Neutrophil (primary cell): ENCODE results near the gene PAX2.

ENCODE experiments used
- H3K27ac ChIP-seq: fragments of 200-600 bp; sonication (generic); 2 replicates; pipeline ENCODE4 v1.5.1; 2016; ENCODE audit warnings: mild to moderate bottlenecking, moderate library complexity
- H3K27me3 ChIP-seq: fragments of 200-600 bp; sonication (generic); 2 replicates; pipeline ENCODE4 v1.6.0; 2016; ENCODE audit warnings: mild to moderate bottlenecking
- H3K36me3 ChIP-seq: fragments of 200-600 bp; sonication (generic); 2 replicates; pipeline ENCODE4 v1.5.1; 2017
- H3K4me1 ChIP-seq, 2 experiments: fragments of 200-600 bp in 1 of 2; sonication (generic) in 1 of 2; 1 replicate in 1 of 2; 2 replicates in 1 of 2; pipeline versions ENCODE4 v1.5.1 to v1.6.1; 2013 to 2016; ENCODE audit warnings: low read depth in 1 of 2, low read length in 1 of 2, mild to moderate bottlenecking in 1 of 2, moderate library complexity in 1 of 2; ENCODE audit not compliant: control insufficient read depth in 1 of 2, insufficient read depth in 1 of 2
- H3K4me3 ChIP-seq, 2 experiments: fragments of 200-600 bp in 1 of 2; sonication (generic) in 1 of 2; 1 replicate in 1 of 2; 2 replicates in 1 of 2; pipeline ENCODE4 v1.5.1; 2013 to 2016; ENCODE audit warnings: low read depth in 1 of 2, low read length in 1 of 2, mild to moderate bottlenecking in 1 of 2, moderate library complexity in 1 of 2
- H3K9me3 ChIP-seq: fragments of 200-600 bp; sonication (generic); 2 replicates; pipeline ENCODE4 v1.5.1; 2016
- TF ChIP-seq, protein P1 (sequence below): fragments of 200-600 bp; sonication (generic); IDR thresholded peaks from 2 replicates; pipeline ENCODE4 v1.5.1; 2016; ENCODE audit warnings: antibody characterized with exemption

The PAX2 gene

DNA sequence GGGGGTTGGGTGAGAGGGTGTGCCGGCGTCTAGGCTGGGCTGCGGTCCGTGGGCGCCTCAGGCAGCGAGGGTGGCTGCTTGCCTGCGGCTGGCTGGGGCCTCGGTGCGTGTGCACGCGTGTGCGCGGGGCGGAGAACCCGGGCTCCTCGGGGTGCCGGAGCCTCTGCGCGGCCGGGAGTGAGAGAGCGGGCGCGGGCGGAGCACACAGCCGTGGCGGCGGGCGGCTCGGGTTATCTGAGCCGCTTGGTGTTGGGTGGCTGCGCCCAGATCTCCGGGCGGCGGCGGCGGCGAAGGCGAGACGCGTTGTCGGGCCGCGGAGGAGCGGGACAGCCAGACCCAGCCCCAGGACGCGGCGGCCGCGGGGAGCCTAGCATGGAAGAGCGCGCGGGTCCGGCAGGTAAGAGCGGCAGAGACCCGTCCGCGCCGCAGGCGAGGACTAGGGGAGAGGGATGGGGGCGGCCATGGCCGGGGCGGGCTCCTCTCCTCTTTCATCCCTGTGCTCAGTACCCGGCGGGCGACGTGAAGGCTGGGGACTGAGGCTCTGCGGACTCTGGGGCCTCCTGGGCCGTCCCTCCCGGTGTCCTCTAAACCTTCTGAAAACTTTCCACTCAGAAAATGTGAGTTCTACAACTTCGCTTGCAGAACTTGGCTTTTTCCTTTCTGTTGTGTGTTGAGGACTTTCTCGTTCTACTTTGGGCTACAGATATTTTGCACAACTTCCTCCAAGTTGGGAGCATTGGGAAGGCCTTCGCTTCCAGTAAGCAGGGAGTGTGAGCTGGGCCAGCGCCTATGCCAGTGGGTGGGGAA is 9.8 kb upstream of the PAX2 start:
- Histone ChIP-seq H3K9me3 (no peaks in the 10 kb centered on the region), H3K36me3 (no peaks in the 10 kb centered on the region), H3K4me3 (no peak overlapping the region), H3K27ac (no peak overlapping the region), H3K4me1 (peaks cover 6 to 17% of the 10 kb centered on the region in 2 experiments), H3K27me3 (peaks cover 100% of the 10 kb centered on the region)
- TF ChIP-seq, protein P1, sequence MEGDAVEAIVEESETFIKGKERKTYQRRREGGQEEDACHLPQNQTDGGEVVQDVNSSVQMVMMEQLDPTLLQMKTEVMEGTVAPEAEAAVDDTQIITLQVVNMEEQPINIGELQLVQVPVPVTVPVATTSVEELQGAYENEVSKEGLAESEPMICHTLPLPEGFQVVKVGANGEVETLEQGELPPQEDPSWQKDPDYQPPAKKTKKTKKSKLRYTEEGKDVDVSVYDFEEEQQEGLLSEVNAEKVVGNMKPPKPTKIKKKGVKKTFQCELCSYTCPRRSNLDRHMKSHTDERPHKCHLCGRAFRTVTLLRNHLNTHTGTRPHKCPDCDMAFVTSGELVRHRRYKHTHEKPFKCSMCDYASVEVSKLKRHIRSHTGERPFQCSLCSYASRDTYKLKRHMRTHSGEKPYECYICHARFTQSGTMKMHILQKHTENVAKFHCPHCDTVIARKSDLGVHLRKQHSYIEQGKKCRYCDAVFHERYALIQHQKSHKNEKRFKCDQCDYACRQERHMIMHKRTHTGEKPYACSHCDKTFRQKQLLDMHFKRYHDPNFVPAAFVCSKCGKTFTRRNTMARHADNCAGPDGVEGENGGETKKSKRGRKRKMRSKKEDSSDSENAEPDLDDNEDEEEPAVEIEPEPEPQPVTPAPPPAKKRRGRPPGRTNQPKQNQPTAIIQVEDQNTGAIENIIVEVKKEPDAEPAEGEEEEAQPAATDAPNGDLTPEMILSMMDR, result no peak

DNA sequence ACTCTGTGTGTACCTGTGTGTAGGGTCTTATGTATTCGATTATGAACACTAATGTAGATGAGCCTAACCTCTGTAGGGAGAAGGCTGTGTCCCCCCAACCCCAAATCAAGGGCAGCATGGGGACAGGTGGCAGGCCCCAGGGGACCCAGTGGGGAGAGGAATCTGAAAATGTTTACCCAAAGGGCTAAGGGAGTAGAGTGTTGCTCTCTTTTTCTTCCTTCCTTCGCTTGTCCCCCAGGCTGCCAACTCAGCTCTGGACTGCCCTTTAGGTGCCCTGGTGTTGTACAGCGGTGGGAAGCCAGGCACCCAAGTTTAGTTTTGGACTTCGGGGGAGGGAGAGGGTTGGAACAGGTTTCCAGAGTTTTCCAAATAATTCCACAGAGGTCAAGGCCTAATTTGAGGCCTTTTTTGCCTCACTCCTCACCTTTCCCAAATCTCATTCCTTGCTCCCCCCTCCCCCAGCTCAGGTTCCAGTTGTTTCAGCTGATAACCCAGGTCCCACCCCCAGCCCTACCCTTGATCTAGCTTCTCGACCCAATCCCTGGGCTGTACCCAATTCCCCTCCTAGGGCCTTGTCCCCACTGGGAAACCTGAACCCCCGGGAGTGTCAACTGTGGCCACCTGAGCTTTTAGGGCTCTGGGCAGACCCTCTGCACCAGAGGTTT is 9.1 kb upstream of the PAX2 start:
- Histone ChIP-seq H3K36me3 (no peaks in the 10 kb centered on the region), H3K27ac (no peak overlapping the region), H3K4me1 (peaks cover 3 to 10% of the 10 kb centered on the region in 2 experiments), H3K4me3 (no peak overlapping the region), H3K27me3 (peaks cover 100% of the 10 kb centered on the region), H3K9me3 (no peaks in the 10 kb centered on the region)
- TF ChIP-seq, protein P1, result no peak

DNA sequence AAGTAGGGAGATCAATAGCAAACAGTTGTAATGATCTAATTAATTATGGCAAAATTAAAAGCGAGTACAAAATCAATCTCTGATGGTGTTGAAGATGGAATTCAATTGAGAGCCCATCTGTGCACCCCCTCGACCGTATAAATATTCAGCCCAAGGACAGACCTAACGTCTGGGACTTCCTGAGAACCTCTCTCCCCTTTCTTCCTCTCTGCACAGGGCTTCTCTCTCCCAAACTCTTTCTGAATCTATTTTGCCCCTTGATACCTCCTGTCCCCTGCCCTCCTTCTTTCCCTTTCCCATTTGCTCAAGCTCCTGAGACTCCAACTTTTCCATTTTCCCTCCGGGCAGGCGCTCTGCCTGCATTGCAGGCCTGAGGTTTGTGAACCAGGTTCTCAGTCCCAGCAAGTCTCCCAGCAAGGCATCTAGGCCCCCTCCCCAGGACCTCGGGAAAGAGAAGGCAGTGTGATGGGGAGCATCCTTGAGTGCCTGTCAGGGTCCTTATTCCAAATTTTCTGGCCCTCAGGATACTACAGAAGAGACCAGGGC is 8.5 kb upstream of the PAX2 start:
- no peak overlapping the region for H3K27ac ChIP-seq
- no peaks in the 10 kb centered on the region for H3K36me3 ChIP-seq
- TF ChIP-seq, protein P1, result no peak
- H3K27me3 ChIP-seq, result peaks cover 100% of the 10 kb centered on the region
- no peaks in the 10 kb centered on the region for H3K9me3 ChIP-seq
- peaks cover 3 to 6% of the 10 kb centered on the region in 2 experiments for H3K4me1 ChIP-seq
- no peak overlapping the region for H3K4me3 ChIP-seq

DNA sequence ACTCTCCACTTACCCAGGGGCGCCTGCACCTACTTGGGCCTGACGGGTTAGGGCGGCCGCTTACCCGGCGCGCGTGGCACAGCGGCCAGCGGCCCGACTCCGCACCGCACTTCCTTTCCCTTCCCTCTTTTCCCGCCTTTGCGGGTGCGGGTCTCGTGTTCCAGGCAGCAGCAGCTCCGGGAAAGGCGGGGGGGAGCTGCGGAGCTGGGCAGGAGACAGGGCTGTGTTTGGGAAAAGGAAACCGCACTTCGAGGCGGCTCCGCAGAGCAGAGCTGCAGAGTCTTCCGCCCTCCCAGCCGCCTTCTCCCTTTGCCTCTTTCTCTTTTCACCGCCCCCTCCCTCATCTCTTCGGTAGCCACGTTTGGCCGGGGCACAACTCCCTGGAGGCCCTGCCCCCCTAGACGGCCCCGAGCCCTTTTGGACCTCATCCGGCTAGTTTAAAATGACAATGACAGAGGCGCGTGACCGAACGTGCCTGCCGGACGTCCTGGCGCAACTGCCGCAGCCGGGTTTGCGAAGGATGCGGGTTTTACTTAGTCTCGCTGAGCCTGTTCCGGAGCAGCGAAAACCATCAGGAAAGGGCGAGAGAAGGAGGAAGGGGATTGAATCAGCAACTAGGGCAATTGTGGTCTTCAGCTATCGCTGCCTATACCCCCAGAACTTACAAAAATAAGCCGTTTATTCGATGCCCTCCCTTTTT is 7.9 kb upstream of the PAX2 start:
- TF ChIP-seq, protein P1, result no peak
- peaks cover 100% of the 10 kb centered on the region for H3K27me3 ChIP-seq
- H3K27ac ChIP-seq, result no peak overlapping the region
- H3K4me3 ChIP-seq, result no peak overlapping the region
- H3K4me1 ChIP-seq, result peaks cover 3 to 6% of the 10 kb centered on the region in 2 experiments
- no peaks in the 10 kb centered on the region for H3K9me3 ChIP-seq
- no peaks in the 10 kb centered on the region for H3K36me3 ChIP-seq

DNA sequence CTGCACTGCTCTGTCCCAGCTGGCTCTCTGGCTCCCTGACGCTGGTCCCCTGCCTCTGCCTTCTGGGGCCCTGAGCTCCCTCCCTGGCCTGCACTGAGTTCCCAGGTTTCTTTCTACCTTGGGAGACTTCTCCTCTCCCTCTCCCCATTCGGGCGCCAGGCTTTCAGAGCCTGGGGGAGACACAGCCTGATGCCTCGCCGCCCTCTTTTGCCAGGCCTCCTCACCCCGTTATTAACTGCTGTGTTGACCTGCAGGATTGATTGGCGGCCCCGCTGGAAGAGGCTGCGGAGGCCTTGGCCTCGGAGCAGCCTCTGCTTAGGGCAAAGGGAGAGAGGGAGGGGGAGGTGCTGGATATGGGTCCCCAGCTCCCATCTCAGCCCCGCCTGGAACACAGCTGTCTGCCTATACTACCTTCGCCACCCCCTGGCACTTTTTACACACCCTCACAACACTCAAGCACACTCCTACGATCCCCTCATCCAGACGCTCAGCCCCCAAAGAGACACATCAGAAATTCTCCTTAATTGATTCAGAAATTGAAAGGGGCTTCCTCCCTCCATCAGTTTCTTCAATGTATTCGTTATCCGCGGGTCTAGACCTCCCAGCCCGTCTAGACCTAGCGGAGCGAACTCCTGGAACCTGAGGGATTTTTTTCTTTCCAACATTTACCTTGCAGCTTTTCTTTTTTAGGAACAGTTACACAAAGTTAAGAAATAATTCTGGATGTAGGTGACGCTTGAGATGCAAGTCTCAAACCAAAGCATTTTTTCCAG is 7.1 kb upstream of the PAX2 start:
- no peak overlapping the region for H3K4me3 ChIP-seq
- TF ChIP-seq, protein P1, result no peak
- H3K36me3 ChIP-seq, result no peaks in the 10 kb centered on the region
- peaks cover 3 to 6% of the 10 kb centered on the region in 2 experiments for H3K4me1 ChIP-seq
- no peaks in the 10 kb centered on the region for H3K9me3 ChIP-seq
- H3K27me3 ChIP-seq, result peaks cover 100% of the 10 kb centered on the region
- H3K27ac ChIP-seq, result no peak overlapping the region
